ENCODE results near the gene GNA12. TPM values are rescaled to one million over a fixed set of nuclear protein-coding genes. Genes with fewer than 3 reads are reported as not detected.
"Not testable (repeated sequence)": the region's sequence is repeated elsewhere in the genome, so short reads cannot be mapped to it uniquely, and the experiment has no call there.

GNA12 gene
- total and polyA plus RNA-seq, 2 experiments from 2014 or later: 28.4 to 40.2 TPM

GRCh38 chr7:2753148-2753547, 91.0 kb downstream of the GNA12 start:
- Histone ChIP-seq H3K79me2 (peaks cover 40% of the 10 kb centered on the region), H3K27me3 (no peaks in the 10 kb centered on the region), H4K20me1 (ENCODE audit: insufficient read depth, poor library complexity, severe bottlenecking) (no peaks in the 10 kb centered on the region), H3K27ac (no peak overlapping the region), H3K9me2 (replicated peaks; ENCODE audit: insufficient read depth) (no peaks in the 10 kb centered on the region), H3K4me2 (no peak overlapping the region), H3K36me3 (replicated peaks; ENCODE audit: insufficient read depth, low read depth) (no peaks in the 10 kb centered on the region), H2AFZ (no peak overlapping the region), H3K4me3 (no peak overlapping the region), H3K4me1 (ENCODE audit: insufficient read depth) (peaks cover 6% of the 10 kb centered on the region), H3K9me3 (ENCODE audit: low read depth) (no peaks in the 10 kb centered on the region)
- TF ChIP-seq EZH2phosphoT487 (IDR thresholded peaks at IDR 0.05; ENCODE audit: low read depth, severe bottlenecking, unreplicated experiment) (no peak), EZH2 (IDR thresholded peaks at IDR 0.05; ENCODE audit: borderline replicate concordance) (no peak)
- TF ChIP-seq, protein P1, sequence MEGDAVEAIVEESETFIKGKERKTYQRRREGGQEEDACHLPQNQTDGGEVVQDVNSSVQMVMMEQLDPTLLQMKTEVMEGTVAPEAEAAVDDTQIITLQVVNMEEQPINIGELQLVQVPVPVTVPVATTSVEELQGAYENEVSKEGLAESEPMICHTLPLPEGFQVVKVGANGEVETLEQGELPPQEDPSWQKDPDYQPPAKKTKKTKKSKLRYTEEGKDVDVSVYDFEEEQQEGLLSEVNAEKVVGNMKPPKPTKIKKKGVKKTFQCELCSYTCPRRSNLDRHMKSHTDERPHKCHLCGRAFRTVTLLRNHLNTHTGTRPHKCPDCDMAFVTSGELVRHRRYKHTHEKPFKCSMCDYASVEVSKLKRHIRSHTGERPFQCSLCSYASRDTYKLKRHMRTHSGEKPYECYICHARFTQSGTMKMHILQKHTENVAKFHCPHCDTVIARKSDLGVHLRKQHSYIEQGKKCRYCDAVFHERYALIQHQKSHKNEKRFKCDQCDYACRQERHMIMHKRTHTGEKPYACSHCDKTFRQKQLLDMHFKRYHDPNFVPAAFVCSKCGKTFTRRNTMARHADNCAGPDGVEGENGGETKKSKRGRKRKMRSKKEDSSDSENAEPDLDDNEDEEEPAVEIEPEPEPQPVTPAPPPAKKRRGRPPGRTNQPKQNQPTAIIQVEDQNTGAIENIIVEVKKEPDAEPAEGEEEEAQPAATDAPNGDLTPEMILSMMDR (IDR thresholded peaks at IDR 0.05; ENCODE audit: poor library complexity): no peak
- 92% methylated on average over 3 of the region's 3 CpGs for WGBS (ENCODE audit: low lambda C conversion rate, missing lambda C conversion rate)
- DNase-seq (ENCODE audit: low spot score): no peak

DNA sequence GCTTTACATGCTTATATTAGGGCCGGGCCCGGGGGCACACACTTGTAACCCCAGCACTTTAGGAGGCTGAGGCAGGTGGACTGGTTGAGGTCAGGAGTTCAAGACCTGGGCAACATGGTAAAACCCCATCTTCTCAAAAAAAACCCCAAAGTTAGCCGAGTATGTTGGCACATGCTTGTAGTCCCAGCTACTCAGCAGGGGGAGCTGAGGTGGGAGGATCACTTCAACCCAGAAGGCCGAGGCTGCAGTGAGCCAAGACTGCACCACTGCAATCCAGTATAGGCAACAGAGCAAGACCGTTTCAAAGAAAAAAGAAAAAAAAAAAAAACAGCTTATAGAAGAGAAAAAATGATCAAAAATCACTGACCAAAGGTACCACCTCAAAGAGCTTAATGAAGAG, 93.0 kb downstream of the GNA12 start:
- WGBS (ENCODE audit: low lambda C conversion rate, missing lambda C conversion rate): 86% methylated on average over 5 of the region's 5 CpGs
- peaks cover 44% of the 10 kb centered on the region for H3K79me2 ChIP-seq

GRCh38 chr7:2750004-2750407, 94.1 kb downstream of the GNA12 start:
- no peaks in the 10 kb centered on the region for H3K9me2 ChIP-seq (replicated peaks; ENCODE audit: insufficient read depth)
- no peak overlapping the region for H3K4me3 ChIP-seq
- no peaks in the 10 kb centered on the region for H3K36me3 ChIP-seq (replicated peaks; ENCODE audit: insufficient read depth, low read depth)
- peaks cover 34% of the 10 kb centered on the region for H3K79me2 ChIP-seq
- H3K27ac ChIP-seq: no peak overlapping the region
- no peaks in the 10 kb centered on the region for H3K27me3 ChIP-seq
- no peaks in the 10 kb centered on the region for H4K20me1 ChIP-seq (ENCODE audit: insufficient read depth, poor library complexity, severe bottlenecking)
- DNase-seq (ENCODE audit: low spot score): no peak
- no peak overlapping the region for H2AFZ ChIP-seq
- TF ChIP-seq EZH2phosphoT487 (IDR thresholded peaks at IDR 0.05; ENCODE audit: low read depth, severe bottlenecking, unreplicated experiment): no peak
- TF ChIP-seq EZH2 (IDR thresholded peaks at IDR 0.05; ENCODE audit: borderline replicate concordance): no peak
- TF ChIP-seq, protein P1 (IDR thresholded peaks at IDR 0.05; ENCODE audit: poor library complexity): no peak
- H3K9me3 ChIP-seq (ENCODE audit: low read depth): no peaks in the 10 kb centered on the region
- WGBS (ENCODE audit: low lambda C conversion rate, missing lambda C conversion rate): 69% methylated on average over 5 of the region's 5 CpGs
- H3K4me1 ChIP-seq (ENCODE audit: insufficient read depth): no peaks in the 10 kb centered on the region
- no peak overlapping the region for H3K4me2 ChIP-seq

More for the DNA sequence above, 93.0 kb downstream of the GNA12 start:
- no peaks in the 10 kb centered on the region for H3K9me2 ChIP-seq (replicated peaks; ENCODE audit: insufficient read depth)
- no peaks in the 10 kb centered on the region for H4K20me1 ChIP-seq (ENCODE audit: insufficient read depth, poor library complexity, severe bottlenecking)
- no peak overlapping the region for H3K27ac ChIP-seq
- H2AFZ ChIP-seq: no peak overlapping the region
- DNase-seq (ENCODE audit: low spot score): no peak
- H3K4me2 ChIP-seq: no peak overlapping the region
- TF ChIP-seq EZH2phosphoT487 (IDR thresholded peaks at IDR 0.05; ENCODE audit: low read depth, severe bottlenecking, unreplicated experiment): no peak
- TF ChIP-seq, protein P1 (IDR thresholded peaks at IDR 0.05; ENCODE audit: poor library complexity): no peak
- TF ChIP-seq EZH2 (IDR thresholded peaks at IDR 0.05; ENCODE audit: borderline replicate concordance): no peak
- H3K4me3 ChIP-seq: no peak overlapping the region
- H3K9me3 ChIP-seq (ENCODE audit: low read depth): no peaks in the 10 kb centered on the region
- H3K27me3 ChIP-seq: no peaks in the 10 kb centered on the region
- no peaks in the 10 kb centered on the region for H3K36me3 ChIP-seq (replicated peaks; ENCODE audit: insufficient read depth, low read depth)
- no peaks in the 10 kb centered on the region for H3K4me1 ChIP-seq (ENCODE audit: insufficient read depth)

DNA sequence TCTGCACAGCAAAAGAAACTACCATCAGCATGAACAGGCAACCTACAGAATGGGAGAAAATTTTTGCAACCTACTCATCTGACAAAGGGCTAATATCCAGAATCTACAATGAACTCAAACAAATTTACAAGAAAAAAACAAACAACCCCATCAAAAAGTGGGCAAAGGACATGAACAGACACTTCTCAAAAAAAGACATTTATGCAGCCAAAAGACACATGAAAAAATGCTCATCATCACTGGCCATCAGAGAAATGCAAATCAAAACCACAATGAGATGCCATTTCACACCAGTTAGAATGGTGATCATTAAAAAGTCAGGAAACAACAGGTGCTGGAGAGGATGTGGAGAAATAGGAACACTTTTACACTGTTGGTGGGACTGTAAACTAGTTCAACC, 95.4 kb downstream of the GNA12 start:
- H3K4me1 ChIP-seq (ENCODE audit: insufficient read depth); H2AFZ ChIP-seq; DNase-seq (ENCODE audit: low spot score); H3K27ac ChIP-seq; H3K9me3 ChIP-seq (ENCODE audit: low read depth); H4K20me1 ChIP-seq (ENCODE audit: insufficient read depth, poor library complexity, severe bottlenecking); H3K4me3 ChIP-seq; H3K4me2 ChIP-seq; H3K36me3 ChIP-seq (replicated peaks; ENCODE audit: insufficient read depth, low read depth); H3K27me3 ChIP-seq; H3K9me2 ChIP-seq (replicated peaks; ENCODE audit: insufficient read depth): not testable (repeated sequence)
- peaks cover 32% of the 10 kb centered on the region for H3K79me2 ChIP-seq

DNA sequence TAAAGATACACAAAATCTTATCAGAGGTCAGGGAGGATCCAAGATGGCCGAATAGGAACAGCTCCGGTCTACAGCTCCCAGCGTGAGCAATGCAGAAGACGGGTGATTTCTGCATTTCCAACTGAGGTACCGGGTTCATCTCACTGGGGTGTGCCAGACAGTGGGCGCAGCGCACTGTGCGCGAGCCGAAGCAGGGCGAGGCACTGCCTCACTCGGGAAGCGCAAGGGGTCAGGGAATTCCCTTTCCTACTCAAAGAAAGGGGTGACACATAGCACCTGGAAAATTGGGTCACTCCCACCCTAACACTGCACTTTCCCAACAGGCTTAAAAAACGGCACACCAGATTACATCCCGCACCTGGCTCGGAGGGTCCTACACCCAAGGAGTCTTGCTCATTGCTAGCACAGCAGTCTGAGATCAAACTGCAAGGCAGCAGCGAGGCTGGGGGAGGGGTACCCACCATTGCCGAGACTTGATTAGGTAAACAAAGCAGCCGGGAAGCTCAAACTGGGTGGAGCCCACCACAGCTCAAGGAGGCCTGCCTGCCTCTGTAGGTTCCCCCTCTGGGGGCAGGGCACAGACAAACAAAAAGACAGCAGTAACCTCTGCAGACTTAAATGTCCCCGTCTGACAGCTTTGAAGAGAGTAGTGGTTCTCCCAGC, 100.5 kb downstream of the GNA12 start:
- H3K9me3 ChIP-seq (ENCODE audit: low read depth): not testable (repeated sequence)

More for the DNA sequence above, 100.5 kb downstream of the GNA12 start:
- not testable (repeated sequence) for H3K4me2 ChIP-seq; DNase-seq (ENCODE audit: low spot score); H3K4me1 ChIP-seq (ENCODE audit: insufficient read depth); H3K36me3 ChIP-seq (replicated peaks; ENCODE audit: insufficient read depth, low read depth); H4K20me1 ChIP-seq (ENCODE audit: insufficient read depth, poor library complexity, severe bottlenecking); H3K9me2 ChIP-seq (replicated peaks; ENCODE audit: insufficient read depth); H3K27me3 ChIP-seq; H3K4me3 ChIP-seq; H2AFZ ChIP-seq; H3K27ac ChIP-seq
- 97% methylated on average over 20 of the region's 20 CpGs for WGBS (ENCODE audit: low lambda C conversion rate, missing lambda C conversion rate)
- peaks cover 29% of the 10 kb centered on the region for H3K79me2 ChIP-seq

Data from hepatocyte (in vitro differentiated cells).